IMR-90 (cell line): ENCODE results near the gene CARD19. TPM values are rescaled to one million over a fixed set of nuclear protein-coding genes. Genes with fewer than 3 reads are reported as not detected.

Source experiments
- ATAC-seq: fragments of 200-7000 bp; cut with Tn5 transposase; 2 replicates; pipeline ENCODE4 v1.9.1; 2020; ENCODE audit warnings: low read depth, mild to moderate bottlenecking, moderate library complexity
- BruUV-seq: library from RNA; stranded (reverse); fragments of 400-500 nt; replicated peaks from 2 replicates; lab custom pipeline; 2021; lab: Mats Ljungman, UMichigan
- CTCF ChIA-PET: fragments of 300-600 bp; formaldehyde crosslinking; extraction: SDS; loops from one replicate; lab custom pipeline; 2021; ENCODE audit warnings: antibody characterized with exemption; lab: Yijun Ruan, JAX
- POLR2A ChIA-PET: fragments of 300-600 bp; sonication (Branson Sonifier 250); formaldehyde crosslinking; loops from one replicate; lab custom pipeline; 2022; ENCODE audit warnings: antibody characterized with exemption; ENCODE audit not compliant: unreplicated experiment; lab: Charles Lee
- DNase-seq: peaks from one replicate; pipeline ENCODE4 v3.0.0; 2013
- H2AFZ ChIP-seq: replicated peaks from 2 replicates; pipeline ENCODE3; 2013; ENCODE audit warnings: low read length, mild to moderate bottlenecking; ENCODE audit not compliant: poor library complexity
- H2AK5ac ChIP-seq: 2 replicates; pipeline ENCODE4 v1.6.1; 2013; ENCODE audit warnings: low read depth, low read length, inconsistent platforms
- H2AK9ac ChIP-seq: replicated peaks from 2 replicates; pipeline ENCODE3; 2013; ENCODE audit warnings: mild to moderate bottlenecking, low read depth, low read length, moderate library complexity; ENCODE audit not compliant: poor library complexity
- H2BK120ac ChIP-seq: 2 replicates; pipeline ENCODE4 v1.6.1; 2013; ENCODE audit warnings: low read depth, low read length, inconsistent platforms
- H2BK15ac ChIP-seq: 3 replicates; pipeline ENCODE4 v1.6.1; 2013; ENCODE audit warnings: low read depth, low read length, inconsistent platforms
- H2BK20ac ChIP-seq: 2 replicates; pipeline ENCODE4 v1.6.1; 2013; ENCODE audit warnings: low read depth, mild to moderate bottlenecking, inconsistent platforms, low read length, moderate library complexity
- H2BK5ac ChIP-seq: 2 replicates; pipeline ENCODE4 v1.6.1; 2013; ENCODE audit warnings: mild to moderate bottlenecking, low read depth, low read length, inconsistent platforms; ENCODE audit not compliant: poor library complexity, severe bottlenecking
- H3K14ac ChIP-seq: replicated peaks from 2 replicates; pipeline ENCODE4 v1.6.1; 2013; ENCODE audit warnings: low read depth, low read length, inconsistent platforms
- H3K18ac ChIP-seq: 2 replicates; pipeline ENCODE4 v1.6.1; 2013; ENCODE audit warnings: low read depth, low read length, control low read depth
- H3K23ac ChIP-seq: 2 replicates; pipeline ENCODE4 v1.6.1; 2013; ENCODE audit warnings: low read depth, low read length, inconsistent platforms
- H3K27ac ChIP-seq: 2 replicates; pipeline ENCODE4 v1.5.1; 2013; ENCODE audit warnings: mild to moderate bottlenecking, control low read depth, low read length; ENCODE audit not compliant: insufficient read depth
- H3K27me3 ChIP-seq: 2 replicates; pipeline ENCODE4 v1.6.1; 2013; ENCODE audit warnings: low read length; ENCODE audit not compliant: control insufficient read depth, insufficient read depth
- H3K36me3 ChIP-seq: 2 replicates; pipeline ENCODE4 v1.6.1; 2013; ENCODE audit warnings: low read length, mixed read lengths; ENCODE audit not compliant: control insufficient read depth, insufficient read depth
- H3K4ac ChIP-seq: 2 replicates; pipeline ENCODE4 v1.6.1; 2013; ENCODE audit warnings: low read depth, low read length, inconsistent platforms
- H3K4me1 ChIP-seq: 2 replicates; pipeline ENCODE4 v1.6.1; 2013; ENCODE audit warnings: low read length, mixed read lengths; ENCODE audit not compliant: control insufficient read depth, insufficient read depth
- H3K4me2 ChIP-seq: 2 replicates; pipeline ENCODE4 v1.6.1; 2013; ENCODE audit warnings: low read depth, mild to moderate bottlenecking, control low read depth, low read length, moderate library complexity
- H3K4me3 ChIP-seq: 2 replicates; pipeline ENCODE4 v1.5.1; 2013; ENCODE audit warnings: low read depth, mild to moderate bottlenecking, control low read depth, low read length, moderate library complexity; ENCODE audit not compliant: insufficient read depth
- H3K56ac ChIP-seq: 2 replicates; pipeline ENCODE4 v1.6.1; 2013; ENCODE audit warnings: low read length, inconsistent platforms; ENCODE audit not compliant: insufficient read depth; ENCODE audit errors: extremely low read depth
- H3K79me1 ChIP-seq, 2 experiments: 2 replicates each; pipeline ENCODE4 v1.6.1; 2013; ENCODE audit warnings: low read length in 2 of 2, inconsistent platforms in 1 of 2, low read depth in 1 of 2
- H3K9ac ChIP-seq: 2 replicates; pipeline ENCODE4 v1.6.1; 2013; ENCODE audit warnings: low read depth, low read length, control low read depth
- H3K9me1 ChIP-seq: 2 replicates; pipeline ENCODE4 v1.6.1; 2013; ENCODE audit warnings: low read length, inconsistent platforms; ENCODE audit not compliant: insufficient read depth
- H3K9me3 ChIP-seq: 2 replicates; pipeline ENCODE4 v1.6.1; 2013; ENCODE audit warnings: low read length; ENCODE audit not compliant: control insufficient read depth, insufficient read depth
- H4K20me1 ChIP-seq: 2 replicates; pipeline ENCODE4 v1.6.1; 2013; ENCODE audit warnings: low read length, inconsistent platforms; ENCODE audit not compliant: insufficient read depth
- H4K5ac ChIP-seq: 2 replicates; pipeline ENCODE4 v1.6.1; 2013; ENCODE audit warnings: mild to moderate bottlenecking, low read depth, low read length, control low read depth
- H4K8ac ChIP-seq, 2 experiments: 2 replicates each; pipeline ENCODE4 v1.6.1; 2013; ENCODE audit warnings: low read depth in 2 of 2, low read length in 2 of 2, control low read depth in 1 of 2, inconsistent platforms in 1 of 2
- H4K91ac ChIP-seq: 2 replicates; pipeline ENCODE4 v1.6.1; 2013; ENCODE audit warnings: low read depth, low read length, inconsistent platforms; ENCODE audit not compliant: insufficient read depth
- CHD1 ChIP-seq: IDR thresholded peaks from 2 replicates; pipeline ENCODE4 v1.6.1; 2012; ENCODE audit warnings: low read depth, low read length, improper control_type of control experiment
- RAD21 ChIP-seq: IDR thresholded peaks from 2 replicates; pipeline ENCODE4 v1.6.1; 2012; ENCODE audit warnings: low read length, improper control_type of control experiment
- whole genome bisulfite sequencing, 2 experiments: methylation state at CpG; one replicate each; pipeline versions ENCODE4 v1.1.5 to v1.1.7; 2013; ENCODE audit warnings: missing lambda C conversion rate in 2 of 2; ENCODE audit not compliant: insufficient read length in 1 of 2; ENCODE audit errors: extremely low coverage in 2 of 2; 5-methylcytosine and 5-hydroxymethylcytosine counted together
- dilution Hi-C: fragments of 300-500 bp; cut with HindIII; formaldehyde crosslinking; loops from one replicate; pipeline ENCODE4 v1.14.3; 2018; ENCODE audit warnings: low sequenced_read_pairs; ENCODE audit not compliant: unreplicated experiment
- in situ Hi-C: fragments of 300-500 bp; cut with MboI; formaldehyde crosslinking; loops from 3 replicates; pipeline ENCODE4 v1.14.3; 2019; ENCODE audit warnings: low sequenced_read_pairs, inconsistent platforms, mixed read lengths
- intact Hi-C: fragments of 100-400 bp; cut with micrococcal nuclease; formaldehyde crosslinking; loops from 2 replicates; pipeline ENCODE4 v1.10.0; 2022
- polyA plus RNA-seq, 3 experiments: library from polyadenylated mRNA; depleted of rRNA; stranded (reverse); fragments of >200 nt; gene quantifications; 2 replicates each; pipeline ENCODE4 v1.2.3, GENCODE V29; 2012; ENCODE audit warnings: low replicate concordance in 1 of 3
- total RNA-seq: library from RNA; depleted of rRNA; stranded (reverse); fragments of >200 nt; gene quantifications from 2 replicates; pipeline ENCODE4 v1.2.3, GENCODE V29; 2012

The CARD19 gene
- total and polyA plus RNA-seq, 2 of the 4 experiments (the other 2 are of a cell fraction) = 17.4 to 111 TPM

- Histone ChIP-seq H3K4me1 (peaks cover 29% of the 10 kb centered on the region), H3K14ac (peak overlapping the region; percentile 29; the same call in 1 of the 2 replicates), H2BK15ac (peak overlapping the region; percentile 37; the same call in 1 of the 3 replicates), H3K9me1 (peaks cover 20% of the 10 kb centered on the region), H4K91ac (peak overlapping the region; percentile 94), H3K4ac (peak overlapping the region; percentile 96), H2AK5ac (peak overlapping the region; percentile 85), H2BK120ac (peak overlapping the region; percentile 40), H3K4me3 (peak overlapping the region; percentile 87), H4K5ac (peak overlapping the region; percentile 10), H3K9me3 (no peaks in the 10 kb centered on the region), H4K8ac (peak overlapping the region; percentile 10 to 65; a peak in 2 of 4 replicates), H3K79me1 (peaks cover 24 to 36% of the 10 kb centered on the region in 2 experiments; a peak in 3 of 4 replicates), H3K27ac (peak overlapping the region; percentile 98), H3K27me3 (no peaks in the 10 kb centered on the region), H3K18ac (0 out of 2 replicates have a peak overlapping the region, but pooled peaks have one; percentile 47), H3K9ac (peak overlapping the region; percentile 65), H3K56ac (peak overlapping the region; percentile 54; the same call in 1 of the 2 replicates), H2BK20ac (peak overlapping the region; percentile 91), H2BK5ac (peak overlapping the region; percentile 95), H4K20me1 (peaks cover 18% of the 10 kb centered on the region), H2AFZ (peak overlapping the region; percentile 84), H3K4me2 (peak overlapping the region; percentile 77), H3K23ac (peak overlapping the region; percentile 73), H2AK9ac (peak overlapping the region; percentile 96), H3K36me3 (no peaks in the 10 kb centered on the region)
- DNase-seq (no peak), ATAC-seq (no peak)
- in situ Hi-C loops (no loop called here), dilution Hi-C loops (no loop called here), intact Hi-C loops (loop anchor here (2.0 to 10.0 kb wide), 2 partner anchors 94 to 358 kb away; partner anchors contain the start of genes FAM120A and FAM120AOS)
- WGBS, 2 experiments = no CpG with 5 or more reads among the region's 16 CpGs
- ChIA-PET POLR2A (no interaction called here), CTCF (no interaction called here)
- no peak for TF ChIP-seq CHD1
- TF ChIP-seq RAD21 = no peak
- no TSS peak for BruUV-seq
These were observed 880 bp downstream of the CARD19 start for GRCh38 chr9:93096811-93097382.
